Activated T-helper 17 cell treated with anti-CD3 and anti-CD28 coated beads, Interleukin-2, amount 50 U/mL, for 72 hours (primary cell): ENCODE data around the gene MAP2K6. TPM values are rescaled to one million over a fixed set of nuclear protein-coding genes. Genes with fewer than 3 reads are reported as not detected.
"Not testable (repeated sequence)": the region's sequence is repeated elsewhere in the genome, so short reads cannot be mapped to it uniquely, and the experiment has no call there.

Source experiments
- ATAC-seq: fragments of 150-1000 bp; cut with Tn5 transposase; replicated peaks from 2 replicates; pipeline ENCODE4 v1.10.0; 2021; ENCODE audit warnings: mild to moderate bottlenecking, moderate library complexity
- H3K27ac Mint-ChIP-seq: one replicate; pipeline ENCODE4 v1.8.0; 2022; ENCODE audit warnings: mixed read lengths
- H3K27me3 Mint-ChIP-seq: one replicate; pipeline ENCODE4 v1.8.0; 2022; ENCODE audit warnings: mixed read lengths
- H3K36me3 Mint-ChIP-seq: one replicate; pipeline ENCODE4 v1.8.0; 2022; ENCODE audit warnings: low read depth, mild to moderate bottlenecking, mixed read lengths
- H3K4me1 Mint-ChIP-seq: one replicate; pipeline ENCODE4 v1.8.0; 2022; ENCODE audit warnings: mixed read lengths
- H3K4me3 Mint-ChIP-seq: one replicate; pipeline ENCODE4 v1.8.0; 2022; ENCODE audit warnings: mild to moderate bottlenecking, mixed read lengths
- H3K9me3 Mint-ChIP-seq: one replicate; pipeline ENCODE4 v1.8.0; 2022; ENCODE audit warnings: mixed read lengths
- total RNA-seq, 2 donors: library from RNA; stranded (reverse); gene quantifications; one replicate each; pipeline ENCODE4 v1.2.3, GENCODE V29; 2022

Gene MAP2K6
- total RNA-seq, 2 donors from 2014 or later = 2.4 to 3.9 TPM

- Mint-ChIP-seq H3K4me3 (no peak overlapping the region), H3K9me3 (no peaks in the 10 kb centered on the region), H3K36me3 (no peaks in the 10 kb centered on the region), H3K27me3 (no peaks in the 10 kb centered on the region), H3K4me1 (peaks cover 6% of the 10 kb centered on the region), H3K27ac (no peak overlapping the region)
- ATAC-seq = no peak
Observed at GRCh38 chr17:69478916-69479315, 64.4 kb downstream of the MAP2K6 start.

GRCh38 chr17:69479756-69480155 lies 65.3 kb downstream of the MAP2K6 start:
- ATAC-seq, H3K36me3 Mint-ChIP-seq, H3K27ac Mint-ChIP-seq: not testable (repeated sequence)

GRCh38 chr17:69480245-69480644 lies 65.7 kb downstream of the MAP2K6 start:
- peaks cover 10% of the 10 kb centered on the region for H3K4me1 Mint-ChIP-seq
- no peaks in the 10 kb centered on the region for H3K36me3 Mint-ChIP-seq
- no peak overlapping the region for H3K4me3 Mint-ChIP-seq
- H3K27me3 Mint-ChIP-seq = no peaks in the 10 kb centered on the region
- H3K27ac Mint-ChIP-seq = no peak overlapping the region
- no peak for ATAC-seq
- H3K9me3 Mint-ChIP-seq = no peaks in the 10 kb centered on the region

More at GRCh38 chr17:69479756-69480155, 65.3 kb downstream of the MAP2K6 start:
- H3K4me3 Mint-ChIP-seq, H3K9me3 Mint-ChIP-seq, H3K27me3 Mint-ChIP-seq, H3K4me1 Mint-ChIP-seq: not testable (repeated sequence)

GRCh38 chr17:69485251-69485661 lies 70.8 kb downstream of the MAP2K6 start:
- Mint-ChIP-seq H3K27ac (no peak overlapping the region), H3K4me3 (no peak overlapping the region), H3K36me3 (no peaks in the 10 kb centered on the region), H3K4me1 (peaks cover 4% of the 10 kb centered on the region), H3K9me3 (no peaks in the 10 kb centered on the region), H3K27me3 (no peaks in the 10 kb centered on the region)
- no peak for ATAC-seq

GRCh38 chr17:69485901-69486643 lies 71.6 kb downstream of the MAP2K6 start:
- ATAC-seq = peak; percentile 42
- Mint-ChIP-seq H3K27me3 (no peaks in the 10 kb centered on the region), H3K27ac (no peak overlapping the region), H3K9me3 (no peaks in the 10 kb centered on the region), H3K4me3 (no peak overlapping the region), H3K36me3 (no peaks in the 10 kb centered on the region), H3K4me1 (peaks cover 4% of the 10 kb centered on the region)

GRCh38 chr17:69486779-69487637 lies 72.5 kb downstream of the MAP2K6 start:
- no peak overlapping the region for H3K27ac Mint-ChIP-seq
- no peaks in the 10 kb centered on the region for H3K9me3 Mint-ChIP-seq
- no peak overlapping the region for H3K4me3 Mint-ChIP-seq
- H3K27me3 Mint-ChIP-seq = no peaks in the 10 kb centered on the region
- H3K4me1 Mint-ChIP-seq = peaks cover 4% of the 10 kb centered on the region
- no peaks in the 10 kb centered on the region for H3K36me3 Mint-ChIP-seq
- ATAC-seq = no peak

- no peaks in the 10 kb centered on the region for H3K9me3 Mint-ChIP-seq
- no peaks in the 10 kb centered on the region for H3K36me3 Mint-ChIP-seq
- no peak overlapping the region for H3K4me3 Mint-ChIP-seq
- peaks cover 4% of the 10 kb centered on the region for H3K4me1 Mint-ChIP-seq
- no peaks in the 10 kb centered on the region for H3K27me3 Mint-ChIP-seq
- no peak overlapping the region for H3K27ac Mint-ChIP-seq
- no peak for ATAC-seq
Observed at GRCh38 chr17:69489313-69489712, 74.8 kb downstream of the MAP2K6 start.

- H3K4me1 Mint-ChIP-seq = peaks cover 3% of the 10 kb centered on the region
- no peak overlapping the region for H3K4me3 Mint-ChIP-seq
- H3K36me3 Mint-ChIP-seq = no peaks in the 10 kb centered on the region
- H3K9me3 Mint-ChIP-seq = no peaks in the 10 kb centered on the region
- no peak for ATAC-seq
- no peak overlapping the region for H3K27ac Mint-ChIP-seq
- H3K27me3 Mint-ChIP-seq = no peaks in the 10 kb centered on the region
Observed at GRCh38 chr17:69492410-69493071, 78.0 kb downstream of the MAP2K6 start.

GRCh38 chr17:69495787-69496186 lies 81.3 kb downstream of the MAP2K6 start:
- no peak for ATAC-seq
- H3K27me3 Mint-ChIP-seq = no peaks in the 10 kb centered on the region
- peaks cover 8% of the 10 kb centered on the region for H3K4me1 Mint-ChIP-seq
- H3K9me3 Mint-ChIP-seq = no peaks in the 10 kb centered on the region
- H3K36me3 Mint-ChIP-seq = no peaks in the 10 kb centered on the region
- H3K4me3 Mint-ChIP-seq = no peak overlapping the region
- no peak overlapping the region for H3K27ac Mint-ChIP-seq

- ATAC-seq = no peak
- H3K9me3 Mint-ChIP-seq = no peaks in the 10 kb centered on the region
- no peak overlapping the region for H3K27ac Mint-ChIP-seq
- no peaks in the 10 kb centered on the region for H3K27me3 Mint-ChIP-seq
- H3K4me3 Mint-ChIP-seq = no peak overlapping the region
- H3K4me1 Mint-ChIP-seq = peaks cover 8% of the 10 kb centered on the region
- no peaks in the 10 kb centered on the region for H3K36me3 Mint-ChIP-seq
Observed at GRCh38 chr17:69497161-69497560, 82.7 kb downstream of the MAP2K6 start.

GRCh38 chr17:69499318-69499717 lies 84.8 kb downstream of the MAP2K6 start:
- peaks cover 8% of the 10 kb centered on the region for H3K4me1 Mint-ChIP-seq
- no peaks in the 10 kb centered on the region for H3K27me3 Mint-ChIP-seq
- H3K36me3 Mint-ChIP-seq = no peaks in the 10 kb centered on the region
- no peak overlapping the region for H3K27ac Mint-ChIP-seq
- no peaks in the 10 kb centered on the region for H3K9me3 Mint-ChIP-seq
- no peak overlapping the region for H3K4me3 Mint-ChIP-seq
- ATAC-seq = no peak

- peaks cover 12% of the 10 kb centered on the region for H3K4me1 Mint-ChIP-seq
- H3K27ac Mint-ChIP-seq = no peak overlapping the region
- no peaks in the 10 kb centered on the region for H3K27me3 Mint-ChIP-seq
- no peak for ATAC-seq
- H3K9me3 Mint-ChIP-seq = no peaks in the 10 kb centered on the region
- no peak overlapping the region for H3K4me3 Mint-ChIP-seq
- H3K36me3 Mint-ChIP-seq = no peaks in the 10 kb centered on the region
Observed at GRCh38 chr17:69500911-69501429, 86.5 kb downstream of the MAP2K6 start.

GRCh38 chr17:69501591-69502468 lies 87.3 kb downstream of the MAP2K6 start:
- no peak overlapping the region for H3K27ac Mint-ChIP-seq
- H3K4me1 Mint-ChIP-seq = peaks cover 11% of the 10 kb centered on the region
- H3K9me3 Mint-ChIP-seq = no peaks in the 10 kb centered on the region
- H3K4me3 Mint-ChIP-seq = no peak overlapping the region
- ATAC-seq = no peak
- H3K27me3 Mint-ChIP-seq = no peaks in the 10 kb centered on the region
- peaks cover 5% of the 10 kb centered on the region for H3K36me3 Mint-ChIP-seq

- Mint-ChIP-seq H3K36me3 (peaks cover 14% of the 10 kb centered on the region), H3K9me3 (no peaks in the 10 kb centered on the region), H3K4me3 (no peak overlapping the region), H3K27ac (no peak overlapping the region), H3K27me3 (no peaks in the 10 kb centered on the region), H3K4me1 (peaks cover 6% of the 10 kb centered on the region)
- ATAC-seq = no peak
Observed at GRCh38 chr17:69503711-69504110, 89.2 kb downstream of the MAP2K6 start.
